Measurements from ENCODE around the gene ABCC1. TPM values are rescaled to one million over a fixed set of nuclear protein-coding genes. Genes with fewer than 3 reads are reported as not detected.

The ABCC1 gene
- total RNA-seq, 2 donors from 2014 or later: 66.0 to 67.0 TPM

GRCh38 chr16:16047761-16048160, 98.3 kb downstream of the ABCC1 start:
- Mint-ChIP-seq H3K27ac (no peak overlapping the region), H3K4me3 (no peak overlapping the region), H3K36me3 (ENCODE audit: low read depth) (peaks cover 13% of the 10 kb centered on the region), H3K4me1 (peaks cover 7% of the 10 kb centered on the region), H3K27me3 (no peaks in the 10 kb centered on the region)
- H3K9me3 ChIP-seq (ENCODE audit: control insufficient read depth, low read length, poor library complexity, severe bottlenecking): no peaks in the 10 kb centered on the region
- no peak for ATAC-seq
- DNase-seq: no peak

GRCh38 chr16:16048904-16049582, 99.6 kb downstream of the ABCC1 start:
- H3K4me1 Mint-ChIP-seq: peaks cover 7% of the 10 kb centered on the region
- H3K4me3 Mint-ChIP-seq: no peak overlapping the region
- no peaks in the 10 kb centered on the region for H3K27me3 Mint-ChIP-seq
- peaks cover 13% of the 10 kb centered on the region for H3K36me3 Mint-ChIP-seq (ENCODE audit: low read depth)
- DNase-seq (no peak), ATAC-seq (no peak)
- no peaks in the 10 kb centered on the region for H3K9me3 ChIP-seq (ENCODE audit: control insufficient read depth, low read length, poor library complexity, severe bottlenecking)
- H3K27ac Mint-ChIP-seq: no peak overlapping the region

GRCh38 chr16:16050106-16050505, 100.7 kb downstream of the ABCC1 start:
- H3K9me3 ChIP-seq (ENCODE audit: control insufficient read depth, low read length, poor library complexity, severe bottlenecking): no peaks in the 10 kb centered on the region
- Mint-ChIP-seq H3K4me3 (no peak overlapping the region), H3K36me3 (ENCODE audit: low read depth) (peaks cover 15% of the 10 kb centered on the region), H3K4me1 (peaks cover 8% of the 10 kb centered on the region), H3K27me3 (no peaks in the 10 kb centered on the region), H3K27ac (no peak overlapping the region)
- DNase-seq (no peak), ATAC-seq (no peak)

- Mint-ChIP-seq H3K27me3 (no peaks in the 10 kb centered on the region), H3K27ac (no peak overlapping the region), H3K4me3 (no peak overlapping the region), H3K4me1 (peaks cover 2% of the 10 kb centered on the region), H3K36me3 (ENCODE audit: low read depth) (peaks cover 11% of the 10 kb centered on the region)
- no peak for DNase-seq
- no peak for ATAC-seq
- no peaks in the 10 kb centered on the region for H3K9me3 ChIP-seq (ENCODE audit: control insufficient read depth, low read length, poor library complexity, severe bottlenecking)
These were observed 101.7 kb downstream of the ABCC1 start for GRCh38 chr16:16051132-16051531.

- ATAC-seq (no peak), DNase-seq (no peak)
- peak overlapping the region; percentile 37 for H3K27ac Mint-ChIP-seq
- H3K36me3 Mint-ChIP-seq (ENCODE audit: low read depth): peaks cover 11% of the 10 kb centered on the region
- no peaks in the 10 kb centered on the region for H3K27me3 Mint-ChIP-seq
- peaks cover 2% of the 10 kb centered on the region for H3K4me1 Mint-ChIP-seq
- no peak overlapping the region for H3K4me3 Mint-ChIP-seq
- no peaks in the 10 kb centered on the region for H3K9me3 ChIP-seq (ENCODE audit: control insufficient read depth, low read length, poor library complexity, severe bottlenecking)
These were observed 103.5 kb downstream of the ABCC1 start for GRCh38 chr16:16052916-16053315.

- Mint-ChIP-seq H3K4me3 (no peak overlapping the region), H3K27me3 (no peaks in the 10 kb centered on the region), H3K4me1 (peaks cover 13% of the 10 kb centered on the region), H3K36me3 (ENCODE audit: low read depth) (peaks cover 5% of the 10 kb centered on the region), H3K27ac (no peak overlapping the region)
- DNase-seq: no peak
- no peak for ATAC-seq
- no peaks in the 10 kb centered on the region for H3K9me3 ChIP-seq (ENCODE audit: control insufficient read depth, low read length, poor library complexity, severe bottlenecking)
These were observed 107.7 kb downstream of the ABCC1 start for GRCh38 chr16:16057102-16057501.

GRCh38 chr16:16059160-16059559, 109.7 kb downstream of the ABCC1 start:
- Mint-ChIP-seq H3K27me3 (no peaks in the 10 kb centered on the region), H3K4me3 (no peak overlapping the region), H3K36me3 (ENCODE audit: low read depth) (peaks cover 5% of the 10 kb centered on the region), H3K4me1 (peaks cover 12% of the 10 kb centered on the region), H3K27ac (no peak overlapping the region)
- no peak for ATAC-seq
- DNase-seq: no peak
- no peaks in the 10 kb centered on the region for H3K9me3 ChIP-seq (ENCODE audit: control insufficient read depth, low read length, poor library complexity, severe bottlenecking)

GRCh38 chr16:16059895-16060590, 110.6 kb downstream of the ABCC1 start:
- DNase-seq: no peak
- H3K36me3 Mint-ChIP-seq (ENCODE audit: low read depth): peaks cover 3% of the 10 kb centered on the region
- no peak overlapping the region for H3K4me3 Mint-ChIP-seq
- H3K9me3 ChIP-seq (ENCODE audit: control insufficient read depth, low read length, poor library complexity, severe bottlenecking): no peaks in the 10 kb centered on the region
- no peaks in the 10 kb centered on the region for H3K27me3 Mint-ChIP-seq
- H3K4me1 Mint-ChIP-seq: peaks cover 15% of the 10 kb centered on the region
- ATAC-seq: no peak
- H3K27ac Mint-ChIP-seq: peak overlapping the region; percentile 86

GRCh38 chr16:16062023-16062937, 112.9 kb downstream of the ABCC1 start:
- Mint-ChIP-seq H3K27me3 (no peaks in the 10 kb centered on the region), H3K4me1 (peaks cover 15% of the 10 kb centered on the region), H3K36me3 (ENCODE audit: low read depth) (peaks cover 3% of the 10 kb centered on the region), H3K27ac (peak overlapping the region; percentile 86), H3K4me3 (no peak overlapping the region)
- peak; percentile 58 for ATAC-seq
- no peaks in the 10 kb centered on the region for H3K9me3 ChIP-seq (ENCODE audit: control insufficient read depth, low read length, poor library complexity, severe bottlenecking)
- DNase-seq: no peak

GRCh38 chr16:16063683-16064082, 114.3 kb downstream of the ABCC1 start:
- H3K9me3 ChIP-seq (ENCODE audit: control insufficient read depth, low read length, poor library complexity, severe bottlenecking): no peaks in the 10 kb centered on the region
- H3K27me3 Mint-ChIP-seq: no peaks in the 10 kb centered on the region
- DNase-seq (no peak), ATAC-seq (no peak)
- H3K4me3 Mint-ChIP-seq: no peak overlapping the region
- peaks cover 16% of the 10 kb centered on the region for H3K4me1 Mint-ChIP-seq
- H3K36me3 Mint-ChIP-seq (ENCODE audit: low read depth): peaks cover 5% of the 10 kb centered on the region
- peak overlapping the region; percentile 62 for H3K27ac Mint-ChIP-seq

- Mint-ChIP-seq H3K4me1 (peaks cover 16% of the 10 kb centered on the region), H3K27ac (no peak overlapping the region), H3K27me3 (no peaks in the 10 kb centered on the region), H3K4me3 (no peak overlapping the region), H3K36me3 (ENCODE audit: low read depth) (peaks cover 5% of the 10 kb centered on the region)
- no peaks in the 10 kb centered on the region for H3K9me3 ChIP-seq (ENCODE audit: control insufficient read depth, low read length, poor library complexity, severe bottlenecking)
- DNase-seq (no peak), ATAC-seq (no peak)
These were observed 115.5 kb downstream of the ABCC1 start for GRCh38 chr16:16064874-16065384.

GRCh38 chr16:16067127-16067526, 117.7 kb downstream of the ABCC1 start:
- no peaks in the 10 kb centered on the region for H3K9me3 ChIP-seq (ENCODE audit: control insufficient read depth, low read length, poor library complexity, severe bottlenecking)
- Mint-ChIP-seq H3K27ac (no peak overlapping the region), H3K4me3 (no peak overlapping the region), H3K27me3 (no peaks in the 10 kb centered on the region), H3K4me1 (peaks cover 8% of the 10 kb centered on the region), H3K36me3 (ENCODE audit: low read depth) (peaks cover 4% of the 10 kb centered on the region)
- no peak for ATAC-seq
- DNase-seq: no peak

- Mint-ChIP-seq H3K36me3 (ENCODE audit: low read depth) (peaks cover 4% of the 10 kb centered on the region), H3K27me3 (no peaks in the 10 kb centered on the region), H3K4me3 (no peak overlapping the region), H3K4me1 (peaks cover 9% of the 10 kb centered on the region), H3K27ac (no peak overlapping the region)
- no peak for ATAC-seq
- DNase-seq: no peak
- H3K9me3 ChIP-seq (ENCODE audit: control insufficient read depth, low read length, poor library complexity, severe bottlenecking): no peaks in the 10 kb centered on the region
These were observed 122.3 kb downstream of the ABCC1 start for GRCh38 chr16:16071631-16072244.
